Keratinocyte (primary cell): ENCODE measurements around the gene PRKRA. TPM values are rescaled to one million over a fixed set of nuclear protein-coding genes. Genes with fewer than 3 reads are reported as not detected.
A peak's percentile ranks its signal among the peaks of the same experiment; 100 is the strongest.

Experiments used
- DNase-seq: peaks from one replicate; pipeline ENCODE4 v3.0.0-alpha.2; 2011; ENCODE audit warnings: low read depth, missing footprints, low spot score
- FAIRE-seq: peaks from 2 replicates; lab custom pipeline; 2011; peaks lifted over from hg19 to GRCh38; lab: Jason Lieb, UNC
- H2AFZ ChIP-seq: 2 replicates; pipeline ENCODE4 v1.6.0; 2012; ENCODE audit warnings: low read length, control low read depth, inconsistent platforms; ENCODE audit not compliant: control insufficient read depth
- H3K27ac ChIP-seq: 2 replicates; pipeline ENCODE4 v1.5.1; 2011; ENCODE audit warnings: low read length; ENCODE audit not compliant: control insufficient read depth, insufficient read depth
- H3K27me3 ChIP-seq: 3 replicates; pipeline ENCODE4 v1.6.0; 2011; ENCODE audit warnings: low read length; ENCODE audit not compliant: control insufficient read depth, insufficient read depth; ENCODE audit errors: extremely low read depth
- H3K36me3 ChIP-seq, 2 experiments: 2 replicates in 1 of 2; 3 replicates in 1 of 2; pipeline ENCODE4 v1.5.1; 2011; ENCODE audit warnings: low read length in 2 of 2, mild to moderate bottlenecking in 1 of 2; ENCODE audit not compliant: control insufficient read depth in 2 of 2, insufficient read depth in 2 of 2; ENCODE audit errors: extremely low read depth in 1 of 2
- H3K4me1 ChIP-seq: 3 replicates; pipeline ENCODE4 v1.5.1; 2011; ENCODE audit warnings: low read length; ENCODE audit not compliant: control insufficient read depth, insufficient read depth; ENCODE audit errors: extremely low read depth
- H3K4me2 ChIP-seq: 3 replicates; pipeline ENCODE4 v1.6.0; 2011; ENCODE audit warnings: low read depth, low read length; ENCODE audit not compliant: control insufficient read depth, insufficient read depth; ENCODE audit errors: extremely low read depth
- H3K4me3 ChIP-seq, 3 experiments: fragments of 200-600 bp in 1 of 3; sonication (generic) in 1 of 3; 2 replicates in 2 of 3; 3 replicates in 1 of 3; pipeline ENCODE4 v1.5.1; 2011 to 2016; ENCODE audit warnings: low read length in 3 of 3, mild to moderate bottlenecking in 3 of 3, control low read depth in 2 of 3, inconsistent platforms in 1 of 3, low read depth in 1 of 3, mixed read lengths in 1 of 3, mixed run types in 1 of 3, moderate library complexity in 1 of 3; ENCODE audit not compliant: control insufficient read depth in 2 of 3, insufficient read depth in 2 of 3; ENCODE audit errors: extremely low read depth in 1 of 3
- H3K79me2 ChIP-seq: 2 replicates; pipeline ENCODE4 v1.6.0; 2012; ENCODE audit warnings: low read length; ENCODE audit not compliant: control insufficient read depth, insufficient read depth
- H3K9ac ChIP-seq: 3 replicates; pipeline ENCODE4 v1.6.0; 2011; ENCODE audit warnings: low read length; ENCODE audit not compliant: control insufficient read depth, insufficient read depth; ENCODE audit errors: extremely low read depth
- H3K9me1 ChIP-seq: 3 replicates; pipeline ENCODE4 v1.6.0; 2011; ENCODE audit warnings: low read length; ENCODE audit not compliant: control insufficient read depth, insufficient read depth; ENCODE audit errors: extremely low read depth
- H3K9me3 ChIP-seq: 2 replicates; pipeline ENCODE4 v1.5.1; 2012; ENCODE audit warnings: low read depth, low read length; ENCODE audit not compliant: control insufficient read depth
- H4K20me1 ChIP-seq: 3 replicates; pipeline ENCODE4 v1.6.0; 2011; ENCODE audit warnings: low read length; ENCODE audit not compliant: control insufficient read depth, insufficient read depth; ENCODE audit errors: extremely low read depth
- EZH2 ChIP-seq: IDR thresholded peaks from one replicate; pipeline ENCODE4 v1.6.1; 2012; ENCODE audit warnings: inconsistent platforms, mild to moderate bottlenecking, low read length, moderate library complexity
- dilution Hi-C: fragments of 300-500 bp; cut with MboI; formaldehyde crosslinking; loops from one replicate; pipeline ENCODE4 v1.7.0; 2020; ENCODE audit warnings: low sequenced_read_pairs; ENCODE audit not compliant: extremely low pct_ligation_motif_present
- polyA plus RNA-seq, 5 experiments: library from polyadenylated mRNA; depleted of rRNA in 3 of 5; stranded (reverse) in 3 of 5; stranded (forward) in 1 of 5; unstranded in 1 of 5; fragments of >200 nt; gene quantifications; 1 replicate in 1 of 5; 2 replicates in 3 of 5; 3 replicates in 1 of 5; pipeline versions ENCODE4 v1.2.1 to v1.2.3, GENCODE V29; 2011 to 2012; ENCODE audit warnings: missing spikeins in 2 of 5, low read depth in 1 of 5, low replicate concordance in 1 of 5
- TF ChIP-seq, protein P1 (sequence below), 3 experiments: IDR thresholded peaks in 1 of 3; conservative IDR thresholded peaks in 1 of 3; optimal IDR thresholded peaks in 1 of 3; 2 replicates in 2 of 3; 3 replicates in 1 of 3; pipeline versions ENCODE3 to v1.5.1; 2011; ENCODE audit warnings: low read length in 3 of 3, mild to moderate bottlenecking in 3 of 3, moderate library complexity in 2 of 3, control low read depth in 1 of 3, inconsistent platforms in 1 of 3; ENCODE audit not compliant: insufficient read depth in 2 of 3; ENCODE audit errors: extremely low read depth in 1 of 3

PRKRA gene
- polyA plus RNA-seq, 1 donor (not counting 4 experiments of a cell fraction or from before 2014, with no cell fraction given), result 38.4 TPM

DNA sequence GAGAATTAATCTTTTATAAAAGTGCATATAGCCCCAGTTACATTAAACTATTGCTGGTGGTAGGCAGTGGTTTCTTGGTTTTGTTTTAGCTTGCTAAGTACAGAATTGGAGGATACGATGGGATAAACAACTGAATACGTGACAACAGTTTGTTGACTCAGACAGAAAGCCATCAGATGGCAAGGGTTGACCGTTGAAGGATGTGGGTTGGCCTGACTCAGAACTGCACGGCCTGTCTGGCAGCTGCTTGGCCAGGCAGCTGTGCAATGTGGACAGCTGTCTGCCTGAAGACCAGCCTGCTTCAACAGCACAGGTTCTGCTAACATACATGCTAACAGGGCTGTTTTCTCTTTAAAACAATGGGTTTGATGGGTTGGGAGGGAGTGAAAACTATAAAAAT is 46.6 kb downstream of the PRKRA start:
- FAIRE-seq, result no peak
- no peaks in the 10 kb centered on the region for H3K79me2 ChIP-seq
- DNase-seq, result no peak
- H3K27me3 ChIP-seq, result no peaks in the 10 kb centered on the region
- H3K36me3 ChIP-seq, result no peaks in the 10 kb centered on the region
- H3K9ac ChIP-seq, result no peak overlapping the region
- no peak overlapping the region for H3K4me3 ChIP-seq
- no peak for TF ChIP-seq EZH2
- TF ChIP-seq, protein P1, sequence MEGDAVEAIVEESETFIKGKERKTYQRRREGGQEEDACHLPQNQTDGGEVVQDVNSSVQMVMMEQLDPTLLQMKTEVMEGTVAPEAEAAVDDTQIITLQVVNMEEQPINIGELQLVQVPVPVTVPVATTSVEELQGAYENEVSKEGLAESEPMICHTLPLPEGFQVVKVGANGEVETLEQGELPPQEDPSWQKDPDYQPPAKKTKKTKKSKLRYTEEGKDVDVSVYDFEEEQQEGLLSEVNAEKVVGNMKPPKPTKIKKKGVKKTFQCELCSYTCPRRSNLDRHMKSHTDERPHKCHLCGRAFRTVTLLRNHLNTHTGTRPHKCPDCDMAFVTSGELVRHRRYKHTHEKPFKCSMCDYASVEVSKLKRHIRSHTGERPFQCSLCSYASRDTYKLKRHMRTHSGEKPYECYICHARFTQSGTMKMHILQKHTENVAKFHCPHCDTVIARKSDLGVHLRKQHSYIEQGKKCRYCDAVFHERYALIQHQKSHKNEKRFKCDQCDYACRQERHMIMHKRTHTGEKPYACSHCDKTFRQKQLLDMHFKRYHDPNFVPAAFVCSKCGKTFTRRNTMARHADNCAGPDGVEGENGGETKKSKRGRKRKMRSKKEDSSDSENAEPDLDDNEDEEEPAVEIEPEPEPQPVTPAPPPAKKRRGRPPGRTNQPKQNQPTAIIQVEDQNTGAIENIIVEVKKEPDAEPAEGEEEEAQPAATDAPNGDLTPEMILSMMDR (optimal IDR thresholded peaks at IDR 0.05 in 1 of 3, IDR thresholded peaks at IDR 0.05 in 1 of 3, conservative IDR thresholded peaks at IDR 0.05 in 1 of 3; ENCODE audit: extremely low read depth in 1 of 3, insufficient read depth in 2 of 3, low read length in 3 of 3), result no peak
- H3K9me1 ChIP-seq, result no peaks in the 10 kb centered on the region
- H3K9me3 ChIP-seq, result no peaks in the 10 kb centered on the region
- H3K27ac ChIP-seq, result no peak overlapping the region
- no peaks in the 10 kb centered on the region for H4K20me1 ChIP-seq
- H3K4me2 ChIP-seq, result no peak overlapping the region
- no peak overlapping the region for H2AFZ ChIP-seq
- H3K4me1 ChIP-seq, result no peaks in the 10 kb centered on the region
- dilution Hi-C loops, result no loop called here

DNA sequence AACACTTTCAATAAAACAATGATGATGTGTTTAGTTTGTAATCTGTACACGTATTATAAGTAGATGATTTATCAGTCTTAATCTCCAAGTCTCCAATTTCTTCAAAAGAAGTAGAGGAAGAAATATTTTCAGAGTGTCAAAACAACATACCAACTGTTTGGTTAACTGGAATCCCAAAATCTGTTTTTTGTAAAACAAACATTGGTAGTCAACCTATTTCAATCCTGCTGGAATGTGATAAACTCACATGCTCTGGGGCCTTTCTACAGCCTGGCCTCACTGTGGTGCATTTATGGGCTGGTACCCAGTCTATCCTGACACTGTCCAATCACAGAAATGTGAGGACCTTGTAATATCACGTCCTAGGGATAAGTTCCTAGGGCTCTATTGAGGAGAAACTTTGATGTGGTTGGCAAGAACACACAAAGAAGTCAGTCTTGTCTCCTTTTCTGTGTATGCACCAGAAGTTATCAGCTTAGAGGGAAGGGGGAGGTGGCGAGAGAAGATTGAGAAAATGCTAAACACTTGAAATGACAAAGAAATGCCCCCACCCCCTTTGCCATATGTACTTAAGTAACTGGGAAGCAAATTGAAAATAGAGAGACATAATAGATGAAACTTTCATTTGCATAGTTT is 47.2 kb downstream of the PRKRA start:
- TF ChIP-seq, protein P1 (optimal IDR thresholded peaks at IDR 0.05 in 1 of 3, IDR thresholded peaks at IDR 0.05 in 1 of 3, conservative IDR thresholded peaks at IDR 0.05 in 1 of 3; ENCODE audit: extremely low read depth in 1 of 3, insufficient read depth in 2 of 3, low read length in 3 of 3), result no peak
- no peak for TF ChIP-seq EZH2
- Histone ChIP-seq H3K9ac (no peak overlapping the region), H3K36me3 (no peaks in the 10 kb centered on the region), H4K20me1 (no peaks in the 10 kb centered on the region), H3K4me1 (no peaks in the 10 kb centered on the region), H2AFZ (no peak overlapping the region), H3K79me2 (no peaks in the 10 kb centered on the region), H3K27me3 (no peaks in the 10 kb centered on the region), H3K9me3 (no peaks in the 10 kb centered on the region), H3K27ac (no peak overlapping the region), H3K4me2 (no peak overlapping the region), H3K9me1 (no peaks in the 10 kb centered on the region), H3K4me3 (no peak overlapping the region)
- DNase-seq (no peak), FAIRE-seq (peak; percentile 5)
- dilution Hi-C loops, result no loop called here
